ENCODE data around the gene FAM83B. TPM values are rescaled to one million over a fixed set of nuclear protein-coding genes. Genes with fewer than 3 reads are reported as not detected.
A peak's percentile ranks its signal among the peaks of the same experiment; 100 is the strongest.

The FAM83B gene
- total RNA-seq, 1 donor from 2014 or later: 12.6 TPM

- DNase-seq (ENCODE audit: low spot score in 2 of 2, unreplicated experiment in 2 of 2): no peak
- peaks cover 2% of the 10 kb centered on the region for H3K9me3 Mint-ChIP-seq
- H3K36me3 Mint-ChIP-seq: no peaks in the 10 kb centered on the region
- no peak overlapping the region for H3K4me3 Mint-ChIP-seq
- no peak for TF ChIP-seq CTCF (IDR thresholded peaks at IDR 0.05; ENCODE audit: unreplicated experiment)
- H3K4me1 Mint-ChIP-seq: peaks cover 43% of the 10 kb centered on the region
- H3K27ac Mint-ChIP-seq: peak overlapping the region; percentile 77
- no peaks in the 10 kb centered on the region for H3K27me3 Mint-ChIP-seq (ENCODE audit: low read depth)
These were observed 64.3 kb downstream of the FAM83B start for GRCh38 chr6:54910921-54911320.

GRCh38 chr6:54913211-54913610 lies 66.6 kb downstream of the FAM83B start:
- TF ChIP-seq CTCF (IDR thresholded peaks at IDR 0.05; ENCODE audit: unreplicated experiment): no peak
- Mint-ChIP-seq H3K9me3 (peaks cover 8% of the 10 kb centered on the region), H3K36me3 (peaks cover 2% of the 10 kb centered on the region), H3K27me3 (ENCODE audit: low read depth) (no peaks in the 10 kb centered on the region), H3K4me1 (peaks cover 33% of the 10 kb centered on the region), H3K4me3 (no peak overlapping the region), H3K27ac (no peak overlapping the region)
- DNase-seq (ENCODE audit: low spot score in 2 of 2, unreplicated experiment in 2 of 2): no peak

- H3K9me3 Mint-ChIP-seq: peaks cover 8% of the 10 kb centered on the region
- no peak overlapping the region for H3K4me3 Mint-ChIP-seq
- no peak for TF ChIP-seq CTCF (IDR thresholded peaks at IDR 0.05; ENCODE audit: unreplicated experiment)
- DNase-seq (ENCODE audit: low spot score in 2 of 2, unreplicated experiment in 2 of 2): no peak
- peaks cover 2% of the 10 kb centered on the region for H3K36me3 Mint-ChIP-seq
- H3K4me1 Mint-ChIP-seq: peaks cover 17% of the 10 kb centered on the region
- H3K27me3 Mint-ChIP-seq (ENCODE audit: low read depth): no peaks in the 10 kb centered on the region
- H3K27ac Mint-ChIP-seq: no peak overlapping the region
These were observed 70.3 kb downstream of the FAM83B start for GRCh38 chr6:54916858-54917257.

- no peaks in the 10 kb centered on the region for H3K27me3 Mint-ChIP-seq (ENCODE audit: low read depth)
These were observed 74.1 kb downstream of the FAM83B start for GRCh38 chr6:54920628-54921027.

GRCh38 chr6:54921891-54922290 lies 75.3 kb downstream of the FAM83B start:
- Mint-ChIP-seq H3K27me3 (ENCODE audit: low read depth) (no peaks in the 10 kb centered on the region), H3K36me3 (peaks cover 6% of the 10 kb centered on the region), H3K9me3 (peaks cover 7% of the 10 kb centered on the region), H3K4me3 (no peak overlapping the region), H3K4me1 (peaks cover 7% of the 10 kb centered on the region), H3K27ac (no peak overlapping the region)
- no peak for DNase-seq (ENCODE audit: low spot score in 2 of 2, unreplicated experiment in 2 of 2)
- TF ChIP-seq CTCF (IDR thresholded peaks at IDR 0.05; ENCODE audit: unreplicated experiment): no peak

More at GRCh38 chr6:54920628-54921027, 74.1 kb downstream of the FAM83B start:
- Mint-ChIP-seq H3K4me3 (no peak overlapping the region), H3K27ac (no peak overlapping the region), H3K4me1 (peaks cover 7% of the 10 kb centered on the region), H3K9me3 (peaks cover 12% of the 10 kb centered on the region), H3K36me3 (peaks cover 2% of the 10 kb centered on the region)
- TF ChIP-seq CTCF (IDR thresholded peaks at IDR 0.05; ENCODE audit: unreplicated experiment): no peak
- DNase-seq (ENCODE audit: low spot score in 2 of 2, unreplicated experiment in 2 of 2): no peak

Data from mesothelial cell of epicardium (in vitro differentiated cells).